ENCODE measurements around the gene TUBB8.

DNA sequence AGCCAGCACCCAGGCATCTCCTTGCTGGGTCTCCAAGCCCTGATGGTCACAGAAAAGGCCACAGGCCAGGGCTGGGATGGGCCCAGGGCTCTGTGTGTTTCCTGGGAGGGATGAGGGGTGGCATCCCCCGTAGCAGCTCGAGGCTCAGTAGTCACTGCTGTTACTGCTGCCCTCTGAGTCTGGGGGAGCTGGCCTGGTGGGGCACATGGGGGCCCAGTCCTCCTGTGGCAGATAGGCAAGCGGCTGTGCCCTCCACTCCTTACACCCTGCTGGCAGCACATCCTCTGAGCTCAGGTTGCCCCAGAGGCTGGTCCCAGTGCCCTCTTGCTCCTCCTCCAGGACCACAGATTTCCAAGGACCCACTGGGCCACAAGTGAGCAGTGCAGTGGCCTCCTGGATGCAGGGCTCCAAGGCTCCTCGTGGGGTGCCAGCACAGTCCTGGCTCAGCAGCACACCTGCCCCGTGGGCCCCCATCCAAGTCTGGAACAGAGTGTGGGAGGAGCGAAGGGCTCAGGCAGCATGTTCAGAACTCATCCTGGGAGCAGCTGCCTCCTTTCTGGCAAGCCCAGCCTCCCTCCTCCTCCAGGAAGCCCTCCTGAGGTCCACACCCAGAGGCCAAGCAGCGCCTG, 31.5 kb upstream of the TUBB8 start:
- TF ChIP-seq, protein P1, sequence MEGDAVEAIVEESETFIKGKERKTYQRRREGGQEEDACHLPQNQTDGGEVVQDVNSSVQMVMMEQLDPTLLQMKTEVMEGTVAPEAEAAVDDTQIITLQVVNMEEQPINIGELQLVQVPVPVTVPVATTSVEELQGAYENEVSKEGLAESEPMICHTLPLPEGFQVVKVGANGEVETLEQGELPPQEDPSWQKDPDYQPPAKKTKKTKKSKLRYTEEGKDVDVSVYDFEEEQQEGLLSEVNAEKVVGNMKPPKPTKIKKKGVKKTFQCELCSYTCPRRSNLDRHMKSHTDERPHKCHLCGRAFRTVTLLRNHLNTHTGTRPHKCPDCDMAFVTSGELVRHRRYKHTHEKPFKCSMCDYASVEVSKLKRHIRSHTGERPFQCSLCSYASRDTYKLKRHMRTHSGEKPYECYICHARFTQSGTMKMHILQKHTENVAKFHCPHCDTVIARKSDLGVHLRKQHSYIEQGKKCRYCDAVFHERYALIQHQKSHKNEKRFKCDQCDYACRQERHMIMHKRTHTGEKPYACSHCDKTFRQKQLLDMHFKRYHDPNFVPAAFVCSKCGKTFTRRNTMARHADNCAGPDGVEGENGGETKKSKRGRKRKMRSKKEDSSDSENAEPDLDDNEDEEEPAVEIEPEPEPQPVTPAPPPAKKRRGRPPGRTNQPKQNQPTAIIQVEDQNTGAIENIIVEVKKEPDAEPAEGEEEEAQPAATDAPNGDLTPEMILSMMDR (conservative IDR thresholded peaks at IDR 0.05; ENCODE audit: low read depth, low read length) = no peak
- TF ChIP-seq RCOR1 (IDR thresholded peaks at IDR 0.05; ENCODE audit: insufficient replicate concordance, low read length) (no peak), POLR2A (IDR thresholded peaks at IDR 0.05; ENCODE audit: low read depth, low read length) (no peak), BHLHE40 (IDR thresholded peaks at IDR 0.05; ENCODE audit: low read depth, low read length) (no peak), RAD21 (IDR thresholded peaks at IDR 0.05; ENCODE audit: low read length) (no peak), CEBPB (IDR thresholded peaks at IDR 0.05; ENCODE audit: low read depth, low read length) (no peak), RFX5 (IDR thresholded peaks at IDR 0.05; ENCODE audit: low read depth, low read length) (no peak), FOS (IDR thresholded peaks at IDR 0.05; ENCODE audit: low read depth, low read length) (no peak), MAZ (IDR thresholded peaks at IDR 0.05; ENCODE audit: borderline replicate concordance, low read depth, low read length) (no peak), SMC3 (IDR thresholded peaks at IDR 0.05; ENCODE audit: low read depth, low read length) (no peak), MAFK (IDR thresholded peaks at IDR 0.05; ENCODE audit: low read depth, low read length) (no peak), CHD1 (IDR thresholded peaks at IDR 0.05; ENCODE audit: low read depth, low read length) (no peak)
- TF ChIP-seq, protein P2, sequence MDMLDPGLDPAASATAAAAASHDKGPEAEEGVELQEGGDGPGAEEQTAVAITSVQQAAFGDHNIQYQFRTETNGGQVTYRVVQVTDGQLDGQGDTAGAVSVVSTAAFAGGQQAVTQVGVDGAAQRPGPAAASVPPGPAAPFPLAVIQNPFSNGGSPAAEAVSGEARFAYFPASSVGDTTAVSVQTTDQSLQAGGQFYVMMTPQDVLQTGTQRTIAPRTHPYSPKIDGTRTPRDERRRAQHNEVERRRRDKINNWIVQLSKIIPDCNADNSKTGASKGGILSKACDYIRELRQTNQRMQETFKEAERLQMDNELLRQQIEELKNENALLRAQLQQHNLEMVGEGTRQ (IDR thresholded peaks at IDR 0.05; ENCODE audit: low read depth, low read length) = no peak
- TF ChIP-seq, protein P3, sequence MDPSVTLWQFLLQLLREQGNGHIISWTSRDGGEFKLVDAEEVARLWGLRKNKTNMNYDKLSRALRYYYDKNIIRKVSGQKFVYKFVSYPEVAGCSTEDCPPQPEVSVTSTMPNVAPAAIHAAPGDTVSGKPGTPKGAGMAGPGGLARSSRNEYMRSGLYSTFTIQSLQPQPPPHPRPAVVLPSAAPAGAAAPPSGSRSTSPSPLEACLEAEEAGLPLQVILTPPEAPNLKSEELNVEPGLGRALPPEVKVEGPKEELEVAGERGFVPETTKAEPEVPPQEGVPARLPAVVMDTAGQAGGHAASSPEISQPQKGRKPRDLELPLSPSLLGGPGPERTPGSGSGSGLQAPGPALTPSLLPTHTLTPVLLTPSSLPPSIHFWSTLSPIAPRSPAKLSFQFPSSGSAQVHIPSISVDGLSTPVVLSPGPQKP (IDR thresholded peaks at IDR 0.05; ENCODE audit: borderline replicate concordance, low read depth, low read length) = no peak
